Stimulated activated CD8-positive, alpha-beta memory T cell treated with anti-CD3 and anti-CD28 coated beads, Interleukin-12 subunit alpha, Interleukin-12 subunit beta, amount 100 ng/mL, for 24 hours (primary cell): ENCODE measurements around the gene C1QTNF12.

Source experiments
- DNase-seq: peaks from one replicate; pipeline ENCODE4 v3.0.0-alpha.2; 2020; ENCODE audit errors: extremely low read depth

The C1QTNF12 gene

DNA sequence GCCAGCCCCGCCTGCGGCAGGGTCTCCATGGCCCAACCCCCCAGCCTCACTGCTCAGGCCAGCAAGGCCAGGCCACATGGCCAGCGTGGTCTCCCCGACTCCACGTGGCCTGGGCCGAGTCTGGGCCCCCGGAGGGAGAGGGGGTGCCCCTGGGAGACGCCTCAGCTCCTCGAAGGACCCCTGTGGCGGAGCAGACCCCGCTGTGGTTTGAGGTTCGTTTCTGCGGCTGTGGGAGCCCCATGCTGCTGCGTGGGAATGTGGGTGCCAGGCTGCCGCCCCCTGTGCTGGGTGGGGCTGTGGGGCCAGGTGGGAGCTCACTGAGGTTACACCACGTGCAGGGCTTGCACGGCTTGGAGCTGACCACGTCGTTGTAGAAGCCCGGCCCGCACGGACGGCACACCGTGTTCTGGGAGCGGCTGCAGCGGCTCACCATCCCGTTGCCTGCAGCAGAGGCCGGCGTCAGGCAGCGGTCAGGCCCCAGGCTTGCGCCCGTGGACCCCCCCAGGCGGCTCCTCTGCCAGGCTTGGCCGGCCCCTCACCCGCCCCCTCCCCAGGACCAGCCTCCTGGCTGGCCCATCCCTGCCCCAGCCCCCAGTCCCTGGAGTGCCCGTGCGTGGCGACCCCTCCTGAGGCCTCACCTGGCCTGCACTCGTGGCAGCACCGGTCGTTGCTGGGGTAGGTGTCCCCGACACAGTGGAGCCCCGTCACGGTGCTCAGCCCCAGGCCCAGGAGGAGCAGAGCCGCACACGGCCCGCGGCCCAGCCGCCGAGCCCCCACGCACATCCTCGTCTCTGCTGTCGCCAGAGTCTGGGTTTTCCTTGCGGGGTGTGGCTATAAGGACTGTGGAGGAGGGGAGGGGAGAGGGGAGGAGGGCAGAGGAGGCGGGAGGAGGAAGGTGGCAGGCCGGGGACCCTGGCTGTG is 32.9 kb downstream of the C1QTNF12 start, which contains the start of gene TNFRSF4:
TSS of gene TNFRSF4 (minus strand) at position 809 of the 921 bp plus-strand sequence. CDS start at position 783, 26 bp downstream.
- DNase-seq: no peak

DNA sequence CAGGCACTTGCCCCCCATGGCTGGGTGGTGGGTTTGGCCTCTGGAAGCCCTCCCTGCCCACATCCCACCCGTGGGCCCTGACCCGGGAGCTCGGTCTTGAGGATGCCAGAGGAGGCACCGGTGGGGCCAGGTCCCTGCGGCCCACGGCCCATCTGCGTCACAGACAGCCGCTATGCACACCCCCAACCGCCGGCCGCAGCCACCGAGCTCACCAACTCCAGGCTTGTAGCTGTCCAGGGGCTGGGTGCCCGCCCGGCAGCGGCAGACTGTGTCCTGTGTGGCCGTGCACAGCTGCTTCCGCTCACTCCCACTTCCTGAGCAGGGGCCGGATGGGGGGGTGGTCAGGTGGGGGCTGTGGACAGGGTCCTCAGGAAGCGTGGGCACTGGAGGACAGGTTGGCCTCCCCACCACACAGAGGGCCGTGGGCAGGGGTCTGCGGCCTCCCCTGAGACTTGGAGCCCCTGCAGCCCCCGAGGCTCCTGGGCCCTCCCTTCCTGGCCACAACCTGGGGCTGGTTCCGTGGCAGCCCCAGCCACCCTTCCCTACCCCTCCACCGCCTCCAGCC is 33.7 kb downstream of the C1QTNF12 start:
- no peak for DNase-seq

DNA sequence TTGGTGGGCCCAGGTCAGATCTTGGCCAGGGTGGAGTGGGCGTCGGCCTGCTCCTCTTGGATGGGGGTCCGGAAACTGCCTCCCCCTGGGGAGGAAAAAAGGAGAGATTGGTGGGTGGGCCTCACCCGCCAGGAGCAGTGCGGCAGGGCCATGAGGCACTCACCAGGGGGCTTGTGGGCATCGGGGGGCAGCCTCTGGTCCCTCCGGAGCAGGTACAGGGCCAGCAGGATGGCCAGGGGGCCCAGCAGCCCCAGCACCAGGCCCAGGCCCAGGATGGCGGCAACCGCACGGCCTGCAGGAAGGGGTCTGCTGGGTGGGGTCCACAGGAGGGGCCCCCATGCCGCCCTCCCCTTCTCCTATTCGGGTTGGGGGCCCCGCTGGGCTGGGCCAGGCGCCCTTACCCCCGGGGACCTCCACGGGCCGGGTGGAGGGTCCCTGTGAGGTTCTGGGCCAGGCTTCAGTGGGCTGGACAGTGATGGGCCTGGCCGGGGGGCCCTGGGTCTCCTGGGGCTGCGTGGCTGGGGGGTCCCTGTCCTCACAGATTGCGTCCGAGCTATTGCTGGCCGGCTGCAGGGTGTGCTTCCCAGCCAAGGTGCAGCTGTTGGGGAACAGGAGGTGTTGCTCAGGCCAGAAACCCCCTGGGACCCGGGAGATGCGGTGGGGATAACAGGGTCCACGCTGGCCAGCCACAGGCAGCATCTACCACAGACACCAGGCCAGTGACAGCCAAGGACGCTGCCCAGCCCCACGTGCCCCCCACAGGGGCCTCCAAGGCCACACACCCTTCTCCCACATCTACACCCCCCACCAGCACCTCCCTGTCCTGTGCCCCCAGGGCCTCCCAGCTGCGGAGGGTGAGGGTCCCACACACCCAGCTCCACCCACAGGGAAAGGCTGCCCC is 34.7 kb downstream of the C1QTNF12 start:
- no peak for DNase-seq

DNA sequence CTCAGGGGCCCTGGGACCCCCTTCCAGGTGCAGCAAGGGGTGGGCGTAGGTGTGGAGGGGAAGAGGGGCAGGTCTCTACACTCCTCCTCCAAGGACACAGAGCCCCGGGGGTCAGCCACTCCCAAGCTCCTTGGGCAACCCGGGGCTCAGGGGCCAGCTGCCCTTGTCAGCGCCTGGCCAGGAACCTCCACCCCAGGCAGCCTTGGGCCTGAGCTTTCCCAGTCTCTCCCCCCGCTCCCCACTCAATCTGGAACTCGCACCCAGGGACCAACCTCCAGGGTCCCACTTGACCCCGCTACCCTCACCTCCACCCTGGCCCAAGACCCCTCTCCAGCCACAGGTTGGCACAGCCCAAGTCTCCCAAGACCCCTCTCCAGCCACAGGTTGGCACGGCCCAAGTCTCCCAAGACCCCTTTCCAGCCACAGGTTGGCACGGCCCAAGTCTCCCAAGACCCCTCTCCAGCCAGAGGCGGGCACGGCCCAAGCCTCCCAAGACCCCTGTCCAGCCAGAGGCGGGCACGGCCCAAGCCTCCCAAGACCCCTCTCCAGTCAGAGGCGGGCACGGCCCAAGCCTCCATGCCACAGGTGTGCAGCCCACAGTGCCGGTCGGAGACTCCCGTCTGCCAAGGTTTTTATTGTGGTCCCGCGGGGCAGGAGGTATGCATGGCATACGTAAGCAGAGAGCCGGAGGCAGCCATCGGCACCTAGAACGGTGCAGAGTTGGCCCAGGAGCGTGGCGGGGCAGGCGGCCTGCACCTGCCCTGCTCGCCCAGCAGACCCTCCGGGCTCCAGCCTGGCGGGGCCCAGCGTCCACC is 35.6 kb downstream of the C1QTNF12 start:
- no peak for DNase-seq

DNA sequence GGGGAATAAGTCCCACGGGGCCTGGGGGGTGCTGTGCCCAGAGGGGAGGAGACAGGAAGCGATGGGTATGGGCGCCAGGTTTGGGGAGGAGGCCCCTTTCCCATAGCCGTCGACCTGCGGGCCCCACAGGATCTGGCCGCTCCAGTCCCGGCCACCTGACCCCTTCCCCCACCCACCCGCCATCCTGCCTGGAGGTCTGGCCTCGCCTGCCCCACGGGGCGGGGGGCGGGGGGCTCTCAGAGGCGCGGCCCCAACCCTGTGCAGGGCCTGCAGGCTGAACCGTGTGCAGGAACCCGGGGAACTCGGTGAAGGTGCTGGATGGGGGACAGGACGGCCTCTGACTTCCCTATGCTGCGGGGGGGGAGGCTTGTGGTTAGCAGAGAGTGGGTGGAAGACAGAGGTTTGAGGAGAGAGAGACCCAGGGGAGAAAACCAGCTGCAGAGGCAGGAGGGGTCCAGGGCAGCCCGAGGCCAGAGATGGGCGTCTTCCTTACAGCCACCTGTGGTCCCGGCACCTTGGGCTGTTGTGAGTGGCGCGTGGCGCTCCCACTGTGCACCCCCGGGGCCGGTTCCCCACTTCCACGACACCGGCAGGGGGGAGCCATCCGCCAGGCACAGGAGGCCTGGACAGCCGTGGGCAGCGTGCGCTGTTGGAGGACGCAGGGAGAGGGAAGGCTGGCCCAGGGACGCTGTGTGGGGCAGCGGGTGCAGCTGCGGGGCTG is 37.6 kb downstream of the C1QTNF12 start:
- no peak for DNase-seq

DNA sequence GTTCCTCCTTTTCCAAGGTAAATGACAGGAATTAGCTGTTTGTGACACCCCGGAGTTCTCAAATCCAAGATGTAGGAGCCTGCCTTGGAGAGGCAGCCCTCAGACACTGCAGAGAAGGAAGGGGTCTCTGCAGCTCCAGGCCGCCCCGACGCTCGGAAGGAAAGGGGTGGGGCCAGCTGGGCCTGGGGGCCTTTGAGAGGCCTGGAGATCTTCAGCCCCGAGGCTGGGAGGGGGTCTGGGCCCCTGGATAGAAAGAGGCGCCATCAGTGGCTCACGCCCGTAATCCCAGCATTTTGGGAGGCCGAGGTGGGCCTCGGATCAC is 39.0 kb downstream of the C1QTNF12 start:
- no peak for DNase-seq

DNA sequence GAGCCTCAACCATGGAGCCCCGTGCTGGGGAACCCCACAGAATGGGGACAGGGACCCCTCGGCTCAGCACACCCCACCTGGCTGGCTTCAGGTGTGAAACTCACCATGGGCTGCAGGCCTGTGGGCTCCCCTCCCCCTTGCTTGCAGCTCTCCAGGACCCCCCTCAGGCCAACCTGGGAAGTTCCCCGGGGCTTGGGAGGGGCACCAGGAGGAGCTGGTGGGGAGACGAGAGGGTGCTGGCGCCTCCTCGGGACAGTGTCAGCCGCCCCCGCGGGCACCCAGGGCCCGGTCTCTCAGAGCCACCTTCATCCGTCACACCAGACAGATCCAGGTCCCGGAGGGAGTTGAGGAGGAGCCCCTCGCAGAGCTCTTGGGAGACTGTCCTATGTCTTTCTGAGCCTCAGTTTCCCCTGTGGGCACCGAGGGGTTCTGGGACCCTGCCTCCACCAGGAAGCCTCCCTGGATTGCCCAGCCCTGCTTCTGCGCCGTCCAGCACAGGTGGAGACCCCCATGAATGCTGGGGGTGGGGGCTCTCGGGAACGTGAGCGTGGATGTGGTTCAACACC is 39.5 kb downstream of the C1QTNF12 start:
- no peak for DNase-seq

DNA sequence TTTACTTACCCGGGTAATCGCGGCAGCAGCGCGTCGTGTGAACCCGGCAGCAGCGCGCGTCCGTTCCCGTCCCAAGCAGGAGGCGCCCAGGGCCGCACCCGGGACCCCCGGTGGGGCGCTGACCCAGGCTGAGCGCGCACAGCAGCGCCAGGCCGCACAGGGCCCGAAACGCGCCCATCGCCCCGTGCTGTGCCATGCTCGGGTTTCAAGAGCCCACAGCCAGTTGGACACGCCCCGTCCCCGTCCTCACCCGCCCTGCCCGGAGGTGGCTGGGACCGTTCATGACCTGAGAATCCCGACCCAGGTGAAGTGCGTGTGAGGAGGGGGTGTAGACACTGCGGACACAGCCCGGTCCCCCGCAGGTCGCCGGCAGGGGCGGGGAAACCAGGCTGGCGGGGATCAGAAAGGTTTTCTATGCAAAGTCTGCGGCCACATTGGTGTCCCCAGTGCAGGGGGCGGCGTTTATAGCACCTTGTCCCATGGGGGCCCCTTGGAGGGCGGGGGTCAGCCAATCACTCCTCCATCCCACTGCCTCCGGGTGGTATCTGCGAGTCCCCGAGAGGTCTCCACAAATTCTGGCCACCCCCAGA is 40.1 kb downstream of the C1QTNF12 start, which contains the start of gene TNFRSF18:
TSS of gene TNFRSF18 (minus strand) at position 217 of the 590 bp plus-strand sequence. CDS start at position 196, 21 bp downstream.
- no peak for DNase-seq

DNA sequence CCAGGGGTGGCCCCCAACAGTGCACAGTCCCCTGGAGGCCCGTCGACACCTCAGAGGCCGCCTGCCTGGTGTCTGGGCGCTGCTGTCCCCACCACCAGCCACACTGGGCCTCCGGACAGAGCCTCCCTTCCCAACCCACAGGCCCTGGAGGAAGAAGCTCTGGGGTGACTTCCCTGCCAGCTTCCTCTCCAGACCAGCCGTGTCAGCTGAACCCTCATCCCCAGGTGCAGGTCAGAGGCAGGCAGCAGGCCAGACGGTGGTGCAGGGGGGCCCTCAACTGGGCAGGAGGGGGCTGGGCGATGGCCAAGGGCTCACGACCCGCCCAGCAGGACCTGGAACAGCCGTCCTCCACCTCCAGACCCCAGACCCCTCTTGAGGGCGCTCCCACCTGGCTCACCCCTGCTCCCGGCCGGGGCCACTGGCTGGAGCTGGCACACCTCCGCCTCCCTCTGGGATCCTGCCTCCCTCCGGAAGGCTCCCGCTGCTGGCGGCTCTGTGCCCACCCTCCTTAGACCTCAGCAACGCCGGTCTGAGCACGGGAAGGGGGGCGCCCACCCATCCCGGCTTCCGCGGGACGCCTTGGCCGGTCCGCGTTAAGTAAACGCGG is 40.6 kb downstream of the C1QTNF12 start:
- DNase-seq: no peak

DNA sequence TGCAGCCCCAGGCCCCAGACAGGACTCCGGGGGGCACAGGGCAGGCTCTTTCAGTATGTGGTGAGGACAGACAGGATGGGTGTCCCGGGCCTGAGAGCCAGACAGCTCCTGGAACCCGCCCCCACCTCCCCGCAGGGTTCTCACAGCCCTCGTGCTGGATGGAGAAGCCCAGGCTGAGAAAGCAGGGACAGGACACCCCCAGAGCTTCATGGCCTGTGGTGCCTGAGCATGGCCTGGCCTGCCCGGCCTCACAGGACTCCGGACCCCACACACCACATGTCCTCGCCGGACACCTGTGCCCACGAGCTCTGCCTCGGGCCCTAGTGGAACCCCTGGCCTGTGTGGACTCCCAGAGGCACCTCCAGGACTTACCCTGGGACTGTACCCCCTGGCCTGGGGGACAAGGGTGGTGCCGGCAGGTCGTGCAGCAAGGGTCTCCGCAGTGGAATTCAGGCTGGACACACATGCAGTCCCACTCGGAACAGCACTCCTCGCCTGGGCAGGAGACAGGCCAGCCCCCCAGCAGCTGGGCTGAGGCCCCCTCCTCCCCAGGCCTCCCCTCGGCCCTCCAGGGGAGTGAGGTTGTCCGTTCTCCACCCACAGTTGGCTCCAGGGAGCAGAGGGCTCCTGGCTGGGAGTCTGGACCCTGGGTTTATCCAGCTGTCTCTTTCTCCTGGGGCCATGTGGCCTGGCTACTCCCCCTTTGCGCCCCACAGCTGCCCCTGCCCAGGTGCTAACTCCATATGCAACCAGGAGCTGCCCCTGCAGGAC is 41.3 kb downstream of the C1QTNF12 start:
- DNase-seq: no peak

DNA sequence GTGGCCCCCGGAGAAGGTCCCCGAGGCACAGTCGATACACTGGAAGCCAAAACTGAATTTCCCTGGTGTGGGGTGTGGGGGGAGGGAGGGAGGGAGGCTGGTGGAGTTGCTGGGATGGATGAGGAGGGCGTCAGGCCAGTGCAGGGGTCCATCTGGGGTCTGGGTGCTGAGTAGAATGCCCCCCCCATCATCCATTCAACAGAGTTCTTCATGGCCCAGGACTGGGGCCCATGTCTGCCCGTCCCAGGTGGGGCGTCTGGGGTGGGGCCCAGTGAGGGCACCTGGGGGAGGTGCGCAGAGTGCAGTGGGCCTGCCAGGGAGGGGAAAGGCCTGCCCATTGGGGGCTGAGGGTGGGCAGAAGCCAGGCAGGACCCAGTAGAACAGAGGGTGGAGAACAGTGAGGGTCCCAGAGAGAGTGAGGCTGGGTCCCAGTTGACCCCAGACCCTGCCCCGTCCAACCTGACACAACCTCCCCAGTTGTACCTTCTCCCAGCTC is 42.0 kb downstream of the C1QTNF12 start:
- no peak for DNase-seq

DNA sequence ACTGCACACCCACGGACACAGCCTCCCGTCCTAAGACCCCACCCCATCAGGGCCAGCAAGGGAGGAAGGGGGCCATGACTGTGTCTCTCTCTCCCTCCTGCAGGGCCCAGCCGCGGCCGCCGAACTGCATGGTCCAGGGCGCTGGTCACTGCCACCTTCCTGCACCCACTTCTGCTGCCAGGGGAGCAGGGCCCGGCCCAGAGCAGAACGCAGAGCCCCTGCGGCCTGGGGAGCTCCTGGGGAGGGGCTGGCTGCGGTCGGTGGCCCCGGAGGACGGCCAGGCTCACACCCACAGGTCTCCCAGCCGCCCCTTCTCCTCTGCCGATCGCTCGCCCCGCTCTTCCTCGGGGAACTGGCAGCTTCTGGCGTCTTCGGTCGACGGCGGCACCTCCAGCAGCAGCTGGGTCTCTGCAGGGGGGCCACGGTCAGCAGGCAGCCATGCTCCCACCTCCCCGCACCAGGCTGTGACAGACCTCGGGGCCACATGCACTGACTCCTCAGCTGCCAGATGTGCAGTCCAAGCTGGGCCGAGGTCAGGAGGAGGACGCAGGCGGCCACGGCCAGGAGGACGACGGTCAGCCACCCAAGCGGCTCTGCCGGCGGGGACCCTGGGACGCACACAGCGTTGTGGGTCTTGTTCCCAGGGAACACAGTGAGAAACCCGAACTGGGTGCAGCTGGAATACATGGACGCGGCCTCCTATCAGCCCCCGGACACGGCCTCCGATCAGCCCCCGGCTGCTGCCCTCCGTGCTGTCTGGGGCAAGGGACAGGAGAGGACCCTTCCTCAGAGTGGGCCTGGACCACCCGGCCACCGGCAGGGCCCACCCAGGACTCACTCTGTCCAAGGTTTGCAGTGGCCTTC is 42.7 kb downstream of the C1QTNF12 start:
- no peak for DNase-seq

DNA sequence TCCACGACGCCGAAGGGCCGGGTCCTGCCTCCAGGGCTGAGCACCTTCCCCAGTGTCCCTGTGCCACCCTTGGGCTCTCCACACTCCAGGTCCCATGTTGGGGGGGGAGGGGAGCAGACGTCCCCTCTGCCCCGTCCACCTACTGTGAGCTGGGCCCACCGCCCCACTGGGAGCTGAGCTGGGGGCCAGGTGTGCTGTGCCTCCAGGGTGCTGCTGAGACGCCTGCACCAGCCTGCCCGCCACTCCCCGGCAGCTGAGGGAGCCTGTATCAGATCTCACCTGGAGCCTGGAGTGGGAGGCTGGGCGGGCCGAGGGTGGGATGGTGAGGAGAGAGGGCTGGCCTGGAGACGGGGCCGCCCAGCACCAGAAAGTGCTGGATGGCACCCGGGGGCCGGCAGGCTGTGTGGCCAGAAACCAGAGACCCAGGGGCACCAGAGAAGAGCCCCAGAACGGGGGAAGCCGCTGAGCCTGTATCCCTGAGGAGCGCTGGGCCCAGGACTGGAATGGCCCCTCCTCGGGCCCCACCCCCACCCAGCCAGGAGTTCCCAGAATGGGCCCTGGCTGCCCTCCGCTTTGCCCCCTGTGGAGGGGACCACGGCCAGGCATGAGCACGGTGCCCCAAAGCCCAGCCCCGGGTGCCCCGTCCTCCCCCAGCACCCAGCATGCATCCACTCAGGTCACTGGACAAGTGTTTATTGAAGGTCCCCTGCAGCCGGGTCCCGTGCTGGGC is 43.5 kb downstream of the C1QTNF12 start:
- DNase-seq: no peak

DNA sequence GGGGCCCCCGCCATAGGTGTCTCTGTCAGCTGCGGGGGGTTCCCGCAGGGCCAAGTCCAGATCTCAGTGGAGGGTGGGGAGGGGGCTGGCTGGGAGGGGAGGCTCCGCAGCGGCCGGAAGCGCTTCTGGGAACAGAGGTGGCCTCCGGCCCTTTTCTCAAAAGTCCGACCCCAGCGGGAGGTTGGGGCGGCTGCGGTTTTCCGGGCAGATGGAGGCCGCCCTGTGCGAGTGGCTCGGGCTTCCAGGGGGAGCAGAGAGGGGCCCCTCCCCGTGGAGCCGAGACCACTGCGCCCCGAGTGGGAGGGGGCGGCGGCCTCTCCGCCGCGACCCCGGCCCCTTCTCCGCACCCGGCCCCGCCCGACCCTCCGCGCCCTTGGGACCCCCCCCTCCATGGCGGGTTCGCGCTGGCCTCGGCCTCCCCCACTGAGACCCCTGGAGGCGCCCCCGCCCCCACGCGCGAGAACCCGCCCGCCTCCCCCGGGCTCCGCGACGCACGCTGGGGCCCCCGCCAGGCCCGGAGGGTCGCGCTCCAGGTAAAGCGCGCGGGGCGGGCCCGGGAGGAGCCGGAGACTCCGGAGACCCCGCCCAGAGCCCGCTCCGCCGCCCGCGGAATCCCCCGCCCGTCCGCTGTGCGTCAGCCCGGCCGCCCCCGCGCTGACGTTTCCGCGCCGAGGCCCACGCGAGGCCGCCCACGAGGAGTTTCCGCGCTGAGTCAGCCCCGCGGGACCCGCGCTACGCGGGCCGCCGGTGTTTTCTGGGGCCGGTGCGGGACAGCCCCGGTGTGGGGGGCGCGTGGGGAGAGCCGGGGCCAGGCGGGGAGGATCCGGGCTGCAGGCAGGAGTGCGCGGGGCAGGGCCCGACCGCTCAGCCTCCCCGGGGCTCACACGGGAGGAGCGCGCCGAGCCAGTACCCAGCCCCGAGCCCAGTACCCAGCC is 45.4 kb downstream of the C1QTNF12 start:
- DNase-seq: peak; percentile 74

DNA sequence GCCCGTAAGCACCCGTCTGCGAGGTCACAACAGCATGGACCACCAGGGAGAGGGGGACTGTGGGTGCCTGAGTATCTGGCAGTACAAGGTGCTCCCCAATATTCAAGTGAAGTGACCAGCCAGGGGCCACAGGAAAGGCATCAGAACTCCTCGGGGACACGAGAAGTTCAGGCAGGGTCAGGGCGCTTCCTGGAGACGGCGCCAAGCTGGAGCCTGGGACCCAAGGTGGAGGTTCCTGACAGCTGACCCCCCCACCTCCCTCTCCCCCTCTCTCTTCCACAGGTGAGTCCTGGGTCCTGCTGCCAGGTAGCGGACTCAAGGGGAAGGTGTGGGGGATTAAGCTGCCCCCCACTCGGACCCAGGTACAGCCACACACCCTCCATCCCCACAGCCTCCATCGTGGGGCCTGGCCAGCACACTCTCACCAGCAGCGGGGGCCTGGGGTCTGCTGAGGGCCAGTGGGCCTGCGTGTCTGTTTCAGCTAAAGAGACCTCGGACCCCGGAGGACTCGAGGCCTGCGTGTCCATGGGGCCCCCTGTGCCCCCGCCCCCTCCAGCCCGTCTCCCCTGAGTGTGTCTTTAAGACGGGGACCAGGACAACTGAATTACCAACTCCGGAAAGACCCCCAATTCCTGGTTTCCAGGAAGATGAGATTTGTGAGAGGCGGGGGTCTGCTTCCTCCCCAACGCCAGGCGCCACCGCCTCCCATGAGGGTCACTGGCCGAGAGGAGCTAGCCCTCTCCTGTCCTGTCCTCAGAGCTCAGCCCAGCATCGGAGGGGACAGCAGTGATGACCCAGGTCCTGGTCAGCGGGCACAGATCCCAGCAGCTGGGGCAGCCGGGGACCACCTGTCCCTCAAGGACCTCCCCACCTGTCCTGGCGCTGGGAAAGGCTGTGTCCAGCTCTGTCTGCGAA is 46.3 kb downstream of the C1QTNF12 start:
- no peak for DNase-seq
